ENCODE data around the gene LIX1L.

- TF ChIP-seq CTCF (IDR thresholded peaks at IDR 0.05) = no peak
- TF ChIP-seq POLR2A (IDR thresholded peaks at IDR 0.05) = no peak
- no peak for TF ChIP-seq EP300 (IDR thresholded peaks at IDR 0.05)
These were observed 4.9 kb downstream of the LIX1L start for GRCh38 chr1:145952903-145953302.
